HFF-Myc (cell line): ENCODE results near the gene PGP.

Experiments
- DNase-seq: peaks from one replicate; pipeline ENCODE4 v3.0.0-alpha.2; 2011; ENCODE audit warnings: low read depth; ENCODE audit errors: extremely low read depth
- H3K4me3 ChIP-seq: replicated peaks from 2 replicates; pipeline ENCODE4 v1.5.1; 2011; ENCODE audit warnings: low read depth, mild to moderate bottlenecking, control low read depth, low read length
- TF ChIP-seq, protein P1 (sequence below): IDR thresholded peaks from 2 replicates; pipeline ENCODE4 v1.5.1; 2012; ENCODE audit warnings: mild to moderate bottlenecking, low read depth, low read length, control low read depth; ENCODE audit errors: missing control alignments

PGP gene

DNA sequence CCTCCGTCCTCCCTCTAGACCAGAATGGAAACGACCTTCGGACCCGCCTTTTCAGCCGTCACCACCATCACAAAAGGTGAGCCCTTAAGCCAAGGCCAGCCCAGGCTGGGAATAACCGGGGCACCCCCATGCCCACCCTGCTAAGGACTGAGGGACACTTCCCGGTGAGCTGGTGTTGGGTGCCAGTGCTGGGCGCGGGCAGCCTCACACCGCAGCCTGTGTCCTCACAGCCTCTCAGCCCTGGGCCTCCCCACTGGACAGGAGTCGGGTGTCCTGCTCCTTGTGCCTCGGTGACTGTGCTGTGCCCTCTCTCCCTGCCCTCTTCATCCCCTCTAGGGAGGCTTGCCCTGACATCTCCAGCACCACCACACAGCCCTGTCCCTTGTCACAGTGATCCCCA lies 48.8 kb downstream of the PGP start:
- H3K4me3 ChIP-seq, result no peak overlapping the region
- DNase-seq, result no peak
- TF ChIP-seq, protein P1, sequence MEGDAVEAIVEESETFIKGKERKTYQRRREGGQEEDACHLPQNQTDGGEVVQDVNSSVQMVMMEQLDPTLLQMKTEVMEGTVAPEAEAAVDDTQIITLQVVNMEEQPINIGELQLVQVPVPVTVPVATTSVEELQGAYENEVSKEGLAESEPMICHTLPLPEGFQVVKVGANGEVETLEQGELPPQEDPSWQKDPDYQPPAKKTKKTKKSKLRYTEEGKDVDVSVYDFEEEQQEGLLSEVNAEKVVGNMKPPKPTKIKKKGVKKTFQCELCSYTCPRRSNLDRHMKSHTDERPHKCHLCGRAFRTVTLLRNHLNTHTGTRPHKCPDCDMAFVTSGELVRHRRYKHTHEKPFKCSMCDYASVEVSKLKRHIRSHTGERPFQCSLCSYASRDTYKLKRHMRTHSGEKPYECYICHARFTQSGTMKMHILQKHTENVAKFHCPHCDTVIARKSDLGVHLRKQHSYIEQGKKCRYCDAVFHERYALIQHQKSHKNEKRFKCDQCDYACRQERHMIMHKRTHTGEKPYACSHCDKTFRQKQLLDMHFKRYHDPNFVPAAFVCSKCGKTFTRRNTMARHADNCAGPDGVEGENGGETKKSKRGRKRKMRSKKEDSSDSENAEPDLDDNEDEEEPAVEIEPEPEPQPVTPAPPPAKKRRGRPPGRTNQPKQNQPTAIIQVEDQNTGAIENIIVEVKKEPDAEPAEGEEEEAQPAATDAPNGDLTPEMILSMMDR, result no peak

DNA sequence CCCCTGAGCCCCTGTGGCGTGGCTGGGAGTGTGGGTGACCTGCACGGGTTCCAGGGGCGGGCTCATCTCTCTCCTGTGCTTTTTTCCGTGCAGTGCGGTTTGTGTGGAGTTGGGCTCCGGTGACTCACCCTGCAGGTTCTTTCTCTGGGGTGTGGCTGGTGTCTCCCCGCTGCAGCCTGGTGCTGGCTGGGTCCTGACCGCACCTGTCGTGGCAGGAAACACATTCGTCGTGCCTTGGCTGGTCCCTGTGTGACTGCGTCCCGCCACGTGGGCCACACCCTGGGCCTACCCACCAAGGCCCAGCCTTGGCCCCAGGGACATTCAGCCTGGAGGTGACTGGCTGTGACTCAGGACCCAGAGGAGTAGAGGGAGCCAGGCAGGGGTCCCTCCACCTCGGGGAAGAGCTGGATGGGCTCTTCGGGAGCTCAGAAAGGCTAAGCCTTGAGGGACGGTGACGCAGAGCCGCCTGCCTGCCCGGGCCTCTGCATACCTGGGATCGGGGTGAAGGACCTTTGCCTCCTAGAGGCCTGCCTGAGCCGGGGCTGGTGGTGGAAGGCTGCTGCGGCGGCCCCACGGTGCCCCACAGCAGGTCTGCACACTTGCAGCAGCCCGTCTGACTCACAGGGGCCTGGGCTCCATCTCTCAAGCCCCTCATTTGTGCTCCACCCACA lies 51.3 kb downstream of the PGP start:
- H3K4me3 ChIP-seq, result no peak overlapping the region
- DNase-seq, result no peak
- TF ChIP-seq, protein P1, result no peak

DNA sequence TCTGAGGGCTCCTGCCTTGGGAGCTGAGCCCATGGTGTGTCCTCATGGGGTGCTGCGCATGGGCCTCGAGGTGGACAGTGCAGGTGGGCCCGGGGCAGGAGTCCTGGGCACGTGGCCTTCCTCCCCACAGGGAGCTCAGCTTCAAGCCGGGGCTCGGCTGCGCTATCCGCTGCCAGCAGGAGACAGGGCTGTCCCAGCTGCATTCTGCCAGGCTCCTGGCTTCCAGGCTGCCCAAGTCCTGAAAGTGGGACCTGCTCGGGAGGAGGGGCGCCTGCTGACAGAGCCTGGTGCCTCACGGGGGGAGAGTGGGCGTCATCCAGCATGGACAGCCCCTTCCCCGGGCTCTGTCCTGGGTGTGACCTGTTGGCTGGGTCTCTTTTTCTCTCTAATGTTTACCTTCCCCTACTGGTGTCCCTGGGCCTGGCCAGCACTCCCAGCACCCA lies 51.9 kb downstream of the PGP start:
- H3K4me3 ChIP-seq, result no peak overlapping the region
- DNase-seq, result no peak
- TF ChIP-seq, protein P1, result no peak

DNA sequence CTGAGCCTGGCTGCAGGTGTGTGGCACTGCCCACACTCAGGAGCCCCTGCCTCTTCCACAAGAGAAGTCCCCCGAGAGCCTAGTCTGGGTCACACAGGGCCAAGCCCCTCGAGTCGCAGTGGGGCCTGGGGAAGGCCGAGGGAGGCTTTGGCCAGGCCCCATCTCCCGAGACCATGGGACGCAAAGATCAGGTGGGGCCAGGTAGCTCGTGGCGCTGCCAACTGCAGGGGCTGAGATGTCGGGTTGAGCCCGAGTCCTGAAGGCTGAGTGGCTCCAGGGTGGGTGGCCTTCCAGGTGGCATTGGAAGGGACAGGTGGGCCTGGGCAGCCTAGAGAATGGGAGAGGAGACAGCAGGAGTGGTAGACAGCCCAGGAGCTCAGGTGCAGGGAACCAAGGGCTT lies 52.7 kb downstream of the PGP start:
- TF ChIP-seq, protein P1, result no peak
- no peak overlapping the region for H3K4me3 ChIP-seq
- DNase-seq, result no peak
